NB4 (cell line): ENCODE measurements around the gene TPM1.

Experiments
- DNase-seq: peaks from one replicate; pipeline ENCODE4 v3.0.0; 2010; ENCODE audit warnings: low read depth
- H3K4me3 ChIP-seq: one replicate; pipeline ENCODE4 v1.5.1; 2011; ENCODE audit warnings: mild to moderate bottlenecking, low read depth, low read length, moderate library complexity
- MYC ChIP-seq: IDR thresholded peaks from 2 replicates; pipeline ENCODE4 v1.6.1; 2011; ENCODE audit warnings: low read depth, low read length
- POLR2A ChIP-seq: IDR thresholded peaks from 2 replicates; pipeline ENCODE4 v1.6.1; 2011; ENCODE audit warnings: mild to moderate bottlenecking; ENCODE audit not compliant: insufficient read length; ENCODE audit errors: extremely low read depth
- TF ChIP-seq, protein P1 (sequence below): IDR thresholded peaks from one replicate; pipeline ENCODE4 v1.5.1; 2012; ENCODE audit warnings: low read depth, low read length
- TF ChIP-seq, protein P2 (sequence below): IDR thresholded peaks from 2 replicates; pipeline ENCODE4 v1.6.1; 2011; ENCODE audit warnings: low read depth, low read length

TPM1 gene

DNA sequence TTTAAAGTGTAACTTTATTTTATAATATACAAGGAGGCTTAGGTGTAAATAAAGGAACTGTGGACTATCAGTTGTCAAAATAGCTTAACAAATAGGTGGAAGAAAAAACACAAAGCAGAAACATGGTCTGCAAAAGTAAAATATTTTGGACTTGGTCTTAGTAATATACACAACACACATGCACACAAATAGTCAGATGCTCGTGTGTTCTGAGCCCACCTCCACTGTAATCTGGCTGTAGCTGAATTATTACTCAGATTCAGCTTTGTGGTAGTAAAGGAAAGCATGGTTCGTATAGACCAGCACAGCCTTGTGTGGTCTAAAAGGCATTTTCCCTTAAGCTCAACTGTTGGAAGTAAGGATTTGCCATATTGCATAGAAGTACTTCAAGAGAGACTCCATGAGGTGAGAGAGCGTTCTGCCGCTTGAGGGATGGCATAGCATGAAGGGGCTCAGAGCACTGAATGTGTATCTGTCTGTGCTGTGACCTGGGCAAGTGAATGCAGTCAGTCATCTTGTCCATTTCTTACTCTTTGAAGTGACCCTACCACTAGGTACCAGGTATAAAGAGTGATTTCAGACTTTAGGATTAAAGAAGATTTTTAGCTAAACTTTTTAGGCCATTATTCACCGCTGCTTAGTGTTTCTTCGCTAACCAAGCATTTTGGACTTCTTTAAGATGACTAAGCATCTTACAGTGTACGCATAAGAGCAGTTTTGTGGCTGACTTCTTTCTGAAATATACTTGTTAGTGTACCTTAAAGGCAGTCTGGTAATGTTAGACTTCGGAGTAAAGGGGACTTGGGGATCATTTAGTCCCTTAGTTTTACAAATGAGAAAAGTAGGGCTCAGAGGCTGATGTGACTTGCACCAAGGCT lies 15.2 kb downstream of the TPM1 start:
- TF ChIP-seq, protein P1, sequence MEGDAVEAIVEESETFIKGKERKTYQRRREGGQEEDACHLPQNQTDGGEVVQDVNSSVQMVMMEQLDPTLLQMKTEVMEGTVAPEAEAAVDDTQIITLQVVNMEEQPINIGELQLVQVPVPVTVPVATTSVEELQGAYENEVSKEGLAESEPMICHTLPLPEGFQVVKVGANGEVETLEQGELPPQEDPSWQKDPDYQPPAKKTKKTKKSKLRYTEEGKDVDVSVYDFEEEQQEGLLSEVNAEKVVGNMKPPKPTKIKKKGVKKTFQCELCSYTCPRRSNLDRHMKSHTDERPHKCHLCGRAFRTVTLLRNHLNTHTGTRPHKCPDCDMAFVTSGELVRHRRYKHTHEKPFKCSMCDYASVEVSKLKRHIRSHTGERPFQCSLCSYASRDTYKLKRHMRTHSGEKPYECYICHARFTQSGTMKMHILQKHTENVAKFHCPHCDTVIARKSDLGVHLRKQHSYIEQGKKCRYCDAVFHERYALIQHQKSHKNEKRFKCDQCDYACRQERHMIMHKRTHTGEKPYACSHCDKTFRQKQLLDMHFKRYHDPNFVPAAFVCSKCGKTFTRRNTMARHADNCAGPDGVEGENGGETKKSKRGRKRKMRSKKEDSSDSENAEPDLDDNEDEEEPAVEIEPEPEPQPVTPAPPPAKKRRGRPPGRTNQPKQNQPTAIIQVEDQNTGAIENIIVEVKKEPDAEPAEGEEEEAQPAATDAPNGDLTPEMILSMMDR: no peak
- no peak for TF ChIP-seq POLR2A
- TF ChIP-seq, protein P2, sequence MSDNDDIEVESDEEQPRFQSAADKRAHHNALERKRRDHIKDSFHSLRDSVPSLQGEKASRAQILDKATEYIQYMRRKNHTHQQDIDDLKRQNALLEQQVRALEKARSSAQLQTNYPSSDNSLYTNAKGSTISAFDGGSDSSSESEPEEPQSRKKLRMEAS: no peak
- no peak for TF ChIP-seq MYC
- no peak overlapping the region for H3K4me3 ChIP-seq
- no peak for DNase-seq

DNA sequence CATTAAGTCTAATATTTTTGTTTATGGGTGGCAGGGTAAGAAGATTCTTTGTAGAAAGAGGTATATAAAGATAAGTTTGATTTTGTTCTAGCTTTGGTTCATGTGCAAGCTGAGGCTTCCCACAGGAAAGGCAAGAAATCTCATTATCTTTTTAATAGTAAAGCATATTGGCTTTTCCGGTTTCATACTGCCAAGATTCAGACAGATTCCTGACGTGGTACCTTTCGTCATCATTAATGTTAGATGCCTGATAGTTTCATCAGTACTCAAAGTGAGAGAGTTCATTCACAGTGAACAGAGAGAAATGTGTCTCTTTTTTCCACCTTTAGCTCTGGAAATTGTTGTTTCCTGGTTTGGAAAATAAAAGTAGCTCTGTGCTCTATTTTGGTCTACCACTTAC lies 16.5 kb downstream of the TPM1 start:
- TF ChIP-seq, protein P2: no peak
- TF ChIP-seq POLR2A: no peak
- TF ChIP-seq, protein P1: no peak
- TF ChIP-seq MYC: no peak
- DNase-seq: no peak
- no peak overlapping the region for H3K4me3 ChIP-seq

DNA sequence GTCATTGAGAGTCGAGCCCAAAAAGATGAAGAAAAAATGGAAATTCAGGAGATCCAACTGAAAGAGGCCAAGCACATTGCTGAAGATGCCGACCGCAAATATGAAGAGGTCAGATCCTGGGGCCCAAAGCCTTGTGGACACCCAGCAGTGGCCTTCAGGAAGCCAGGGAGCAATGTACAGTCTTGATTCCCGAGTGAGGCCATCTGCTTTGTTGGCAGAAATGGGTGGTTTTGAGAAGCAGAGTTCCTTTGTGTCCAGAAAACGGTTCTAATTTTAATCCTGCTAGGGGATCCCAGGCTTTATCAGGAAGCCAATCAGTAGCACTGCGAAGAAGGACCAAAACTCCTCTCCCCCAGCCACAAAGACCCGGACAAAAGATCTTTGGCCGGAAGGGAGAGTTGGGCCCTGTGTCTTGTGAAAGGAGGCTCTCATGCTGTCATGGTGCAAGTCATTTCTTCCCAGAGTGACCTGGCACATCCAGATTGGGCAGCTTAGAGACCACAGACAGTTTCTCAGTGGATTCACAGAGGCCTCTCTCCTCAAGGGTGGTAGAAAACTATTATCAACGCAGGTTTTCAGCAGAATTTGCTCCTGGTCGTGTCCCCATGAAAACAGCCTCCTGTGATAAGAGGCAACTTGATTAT lies 17.1 kb downstream of the TPM1 start:
- no peak overlapping the region for H3K4me3 ChIP-seq
- no peak for TF ChIP-seq MYC
- TF ChIP-seq, protein P1: no peak
- TF ChIP-seq, protein P2: no peak
- TF ChIP-seq POLR2A: no peak
- no peak for DNase-seq

DNA sequence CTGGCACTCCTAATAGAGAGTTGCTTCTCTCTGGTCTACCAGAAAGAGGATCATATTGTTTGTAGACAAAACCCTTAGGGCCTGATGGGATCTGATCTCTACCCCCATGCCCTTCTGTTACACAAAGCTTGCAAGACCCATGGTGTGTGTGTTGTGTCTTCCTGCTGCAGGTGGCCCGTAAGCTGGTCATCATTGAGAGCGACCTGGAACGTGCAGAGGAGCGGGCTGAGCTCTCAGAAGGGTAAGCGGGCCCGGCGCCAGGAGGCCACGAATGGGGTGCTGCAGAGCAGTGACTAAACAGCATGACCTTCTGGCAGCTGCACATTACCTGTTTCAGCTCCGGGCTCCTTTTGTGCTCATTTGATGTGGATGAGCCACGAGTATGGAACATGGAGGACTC lies 18.2 kb downstream of the TPM1 start:
- no peak overlapping the region for H3K4me3 ChIP-seq
- no peak for DNase-seq
- TF ChIP-seq, protein P2: no peak
- TF ChIP-seq, protein P1: no peak
- no peak for TF ChIP-seq POLR2A
- no peak for TF ChIP-seq MYC

DNA sequence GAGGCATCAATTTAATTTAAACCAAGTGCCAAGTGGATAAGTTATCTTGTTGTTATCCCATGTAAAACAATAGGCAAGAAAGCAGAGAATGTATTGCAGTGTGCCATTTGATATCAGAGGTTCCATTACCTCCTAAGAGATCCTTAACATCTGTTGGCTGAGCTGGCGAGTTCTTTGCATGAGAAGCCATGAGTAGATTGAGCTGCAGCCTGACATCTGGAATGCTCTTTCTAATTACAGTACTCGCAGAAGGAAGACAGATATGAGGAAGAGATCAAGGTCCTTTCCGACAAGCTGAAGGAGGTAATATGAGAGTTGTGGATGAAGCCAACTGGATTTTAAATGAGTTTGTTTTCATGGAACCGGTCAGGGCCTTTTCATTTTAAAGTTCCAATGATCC lies 19.4 kb downstream of the TPM1 start:
- DNase-seq: no peak
- TF ChIP-seq MYC: no peak
- TF ChIP-seq, protein P2: no peak
- TF ChIP-seq, protein P1: no peak
- no peak for TF ChIP-seq POLR2A
- no peak overlapping the region for H3K4me3 ChIP-seq
